AG04450 (cell line): Measurements from ENCODE around the gene SEMA5A. TPM values are rescaled to one million over a fixed set of nuclear protein-coding genes. Genes with fewer than 3 reads are reported as not detected.

ENCODE experiments used
- CTCF ChIA-PET: fragments of 300-600, 350-600 bp; formaldehyde crosslinking; extraction: SDS; loops from one replicate; lab custom pipeline; 2022; ENCODE audit warnings: antibody characterized with exemption, inconsistent platforms; lab: Charles Lee
- POLR2A ChIA-PET: fragments of 350-600 bp; formaldehyde crosslinking; extraction: SDS; loops from one replicate; lab custom pipeline; 2021; ENCODE audit warnings: antibody characterized with exemption, inconsistent platforms; lab: Yijun Ruan, JAX
- DNase-seq: peaks from one replicate; pipeline ENCODE4 v3.0.0-alpha.2; 2011; ENCODE audit warnings: low read depth, low spot score
- H3K27ac ChIP-seq: one replicate; pipeline ENCODE4 v1.5.1; 2012; ENCODE audit warnings: low read depth, low read length, control low read depth
- H3K27me3 ChIP-seq: one replicate; pipeline ENCODE4 v1.6.0; 2012; ENCODE audit warnings: low read length; ENCODE audit not compliant: control insufficient read depth, insufficient read depth
- H3K4me3 ChIP-seq: 2 replicates; pipeline ENCODE4 v1.5.1; 2011; ENCODE audit warnings: mild to moderate bottlenecking, low read depth, low read length, control low read depth
- H3K9me3 ChIP-seq: 2 replicates; pipeline ENCODE4 v1.5.1; 2012; ENCODE audit warnings: low read length; ENCODE audit not compliant: control insufficient read depth, insufficient read depth
- CTCF ChIP-seq: IDR thresholded peaks from 2 replicates; pipeline ENCODE4 v1.5.1; 2011; ENCODE audit warnings: low read depth, low read length, control low read depth, inconsistent platforms
- polyA plus RNA-seq: library from polyadenylated mRNA; depleted of rRNA; stranded (reverse); fragments of >200 nt; gene quantifications from 2 replicates; pipeline ENCODE4 v1.2.3, GENCODE V29; 2011

The SEMA5A gene
- polyA plus RNA-seq, 1 experiment = 31.8 TPM

- ChIA-PET CTCF (no interaction called here), POLR2A (no interaction called here)
- Histone ChIP-seq H3K27ac (no peak overlapping the region), H3K9me3 (no peaks in the 10 kb centered on the region), H3K4me3 (no peak overlapping the region), H3K27me3 (no peaks in the 10 kb centered on the region)
- DNase-seq = no peak
- TF ChIP-seq CTCF = no peak
Observed at GRCh38 chr5:9264301-9264700, 281.6 kb downstream of the SEMA5A start.

GRCh38 chr5:9263656-9264055 is 282.2 kb downstream of the SEMA5A start:
- no peak for DNase-seq
- Histone ChIP-seq H3K27ac (no peak overlapping the region), H3K9me3 (no peaks in the 10 kb centered on the region), H3K27me3 (no peaks in the 10 kb centered on the region), H3K4me3 (no peak overlapping the region)
- ChIA-PET POLR2A (no interaction called here), CTCF (no interaction called here)
- no peak for TF ChIP-seq CTCF

GRCh38 chr5:9251379-9251980 is 294.4 kb downstream of the SEMA5A start:
- TF ChIP-seq CTCF = no peak
- no peaks in the 10 kb centered on the region for H3K27me3 ChIP-seq
- CTCF ChIA-PET = no interaction called here
- no peak overlapping the region for H3K27ac ChIP-seq
- H3K9me3 ChIP-seq = no peaks in the 10 kb centered on the region; the same call in 1 of the 2 replicates
- H3K4me3 ChIP-seq = no peak overlapping the region
- POLR2A ChIA-PET = no interaction called here
- no peak for DNase-seq

GRCh38 chr5:9249231-9249630 is 296.6 kb downstream of the SEMA5A start:
- POLR2A ChIA-PET = interaction anchor here (0.5 to 0.6 kb wide), 2 partner anchors 369 to 981 kb away, joined by 3 to 4 read pairs; no protein-coding TSS in a partner anchor
- Histone ChIP-seq H3K27ac (no peak overlapping the region), H3K27me3 (no peaks in the 10 kb centered on the region), H3K4me3 (no peak overlapping the region), H3K9me3 (no peaks in the 10 kb centered on the region; the same call in 1 of the 2 replicates)
- CTCF ChIA-PET = no interaction called here
- no peak for DNase-seq
- no peak for TF ChIP-seq CTCF

- no peak overlapping the region for H3K4me3 ChIP-seq
- no peaks in the 10 kb centered on the region for H3K27me3 ChIP-seq
- TF ChIP-seq CTCF = no peak
- DNase-seq = no peak
- no peaks in the 10 kb centered on the region for H3K9me3 ChIP-seq
- CTCF ChIA-PET = no interaction called here
- no peak overlapping the region for H3K27ac ChIP-seq
- POLR2A ChIA-PET = no interaction called here
Observed at GRCh38 chr5:9245071-9245470, 300.8 kb downstream of the SEMA5A start.
